H1 (cell line): ENCODE results near the gene CEACAM21. TPM values are rescaled to one million over a fixed set of nuclear protein-coding genes. Genes with fewer than 3 reads are reported as not detected.

Source experiments
- BRCA1 ChIP-seq: IDR thresholded peaks from 2 replicates; pipeline ENCODE4 v1.6.1; 2012; ENCODE audit warnings: low read depth, low read length, improper control_type of control experiment
- CHD1 ChIP-seq: IDR thresholded peaks from 2 replicates; pipeline ENCODE4 v1.6.1; 2012; ENCODE audit warnings: low read depth, low read length, improper control_type of control experiment
- E2F6 ChIP-seq: IDR thresholded peaks from 2 replicates; pipeline ENCODE4 v1.6.1; 2012; ENCODE audit warnings: inconsistent platforms
- KDM4A ChIP-seq: IDR thresholded peaks from one replicate; pipeline ENCODE4 v1.7.1; 2012; ENCODE audit warnings: low read depth, mild to moderate bottlenecking, moderate library complexity, low read length, inconsistent platforms; ENCODE audit not compliant: severe bottlenecking
- NANOG ChIP-seq: IDR thresholded peaks from 2 replicates; pipeline ENCODE4 v1.6.1; 2011; ENCODE audit warnings: low read length, low read depth, mild to moderate bottlenecking, inconsistent platforms; ENCODE audit not compliant: insufficient read depth, poor library complexity, severe bottlenecking
- RBBP5 ChIP-seq: IDR thresholded peaks from 2 replicates; pipeline ENCODE4 v1.7.1; 2012; ENCODE audit warnings: low read depth, mild to moderate bottlenecking, inconsistent platforms, low read length, moderate library complexity, borderline replicate concordance
- RNF2 ChIP-seq: fragments of 200-900, 300-1000 bp; sonication (generic); IDR thresholded peaks from 2 replicates; pipeline ENCODE4 v1.7.1; 2016; ENCODE audit warnings: borderline replicate concordance, low read depth, mild to moderate bottlenecking, antibody characterized with exemption, low read length; ENCODE audit not compliant: poor library complexity, severe bottlenecking; ENCODE audit errors: missing control alignments
- SIRT6 ChIP-seq: IDR thresholded peaks from one replicate; pipeline ENCODE4 v1.7.1; 2012; ENCODE audit warnings: low read length, inconsistent platforms
- polyA plus RNA-seq, 7 experiments: library from polyadenylated mRNA; depleted of rRNA in 3 of 7; stranded (reverse) in 5 of 7; unstranded in 2 of 7; fragments of >200 nt in 5 of 7; fragments of 200-250 nt in 2 of 7; gene quantifications; 1 replicate in 5 of 7; 2 replicates in 1 of 7; 4 replicates in 1 of 7; pipeline versions ENCODE4 v1.2.1 to v1.2.3, GENCODE V29; 2011 to 2013; ENCODE audit warnings: missing spikeins in 2 of 7, mixed read lengths in 2 of 7
- total RNA-seq: library from RNA; stranded (reverse); fragmentation: NEBNext Ultra II Directional; extraction: Animal tissue kit (Norgen Biotek cat#: 25700); gene quantifications from 2 replicates; pipeline ENCODE4 v1.2.1, GENCODE V29; 2021

CEACAM21 gene
- total and polyA plus RNA-seq, 2 of the 8 experiments (the other 6 are each of a cell fraction or from before 2014, with no cell fraction given), result not detected

- TF ChIP-seq NANOG (no peak), RNF2 (no peak), CHD1 (no peak), E2F6 (no peak), BRCA1 (no peak), SIRT6 (no peak), KDM4A (no peak), RBBP5 (no peak)
- TF ChIP-seq, all 59 proteins: peak for 0
Measured at GRCh38 chr19:41531438-41532311, 44.3 kb upstream of the CEACAM21 start (continued).
